Adrenal gland (tissue), 19 donors: ENCODE data around the gene ZNF608. TPM values are rescaled to one million over a fixed set of nuclear protein-coding genes. Genes with fewer than 3 reads are reported as not detected.

ENCODE experiments used
- DNase-seq, 7 donors: peaks; one replicate each; pipeline ENCODE4 v3.0.0-alpha.2; 2019 to 2020
- H3K27ac ChIP-seq, 5 donors: fragments of 200-600 bp; sonication (generic) in 4 of 5; 1 replicate in 3 of 5; 2 replicates in 2 of 5; pipeline versions ENCODE4 v1.5.1 to v1.8.0; 2016 to 2020; ENCODE audit warnings: mild to moderate bottlenecking in 1 of 5
- H3K27me3 ChIP-seq: fragments of 200-600 bp; 2 replicates; pipeline ENCODE4 v1.8.0; 2021
- H3K36me3 ChIP-seq, 2 donors: fragments of 200-600 bp; replicated peaks in 1 of 2; 1 replicate in 1 of 2; 2 replicates in 1 of 2; pipeline versions ENCODE4 v1.5.1 to v1.8.0; 2018 to 2022
- H3K4me1 ChIP-seq, 2 donors: fragments of 200-600 bp; replicated peaks in 1 of 2; 1 replicate in 1 of 2; 2 replicates in 1 of 2; pipeline versions ENCODE4 v1.5.1 to v1.8.0; 2018 to 2021
- H3K4me3 ChIP-seq, 4 donors: fragments of 200-600 bp; sonication (generic) in 3 of 4; one replicate each; pipeline ENCODE4 v1.5.1; 2016 to 2018
- H3K9me3 ChIP-seq, 3 donors: fragments of 200-600 bp; sonication (generic) in 1 of 3; replicated peaks in 1 of 3; 1 replicate in 2 of 3; 2 replicates in 1 of 3; pipeline versions ENCODE4 v1.5.1 to v1.8.0; 2016 to 2021
- POLR2A ChIP-seq, 2 donors: fragments of 450-650 bp; IDR thresholded peaks; one replicate each; pipeline ENCODE4 v1.6.1; 2017; ENCODE audit warnings: antibody characterized with exemption in 2 of 2, mild to moderate bottlenecking in 2 of 2, moderate library complexity in 1 of 2
- WGBS, 4 donors: extraction: QIAGEN DNeasy Blood & Tissue Kit in 2 of 4; methylation state at CpG; one replicate each; pipeline versions ENCODE4 v1.1.5 to v1.1.7; 2013 to 2017; 5-methylcytosine and 5-hydroxymethylcytosine counted together
- intact Hi-C, 2 donors: fragments of 100-400 bp; cut with DNase I; formaldehyde crosslinking; loops; one replicate each; pipeline versions ENCODE4 v1.14.1 to v1.15.0; 2022 to 2023
- long read RNA-seq, 10 donors: library from polyadenylated mRNA in 3 of 10; unstranded in 2 of 10; stranded (forward) in 1 of 10; transcript quantifications; one replicate each; pipeline ENCODE4 v2.0.0 and lab custom pipeline, GENCODE V29; 2021 to 2026
- polyA plus RNA-seq, 3 donors: library from polyadenylated mRNA; stranded (reverse); fragments of 200-250 nt in 2 of 3; fragments of 350-450 nt in 1 of 3; fragmentation: Illumina TruSeq in 1 of 3; extraction: RNeasy Lipid Tissue Mini Kit (QIAGEN cat#74804) in 1 of 3; gene quantifications; one replicate each; pipeline ENCODE4 v1.2.3, GENCODE V29; 2013 to 2014
- total RNA-seq, 9 donors: library from RNA; depleted of rRNA in 4 of 9; stranded (reverse); fragments of >200 nt in 4 of 9; fragments of 120-200 nt in 1 of 9; fragmentation: NEBNext Ultra II Directional in 1 of 9; extraction: Animal tissue kit (Norgen Biotek cat#: 25700) in 1 of 9; gene quantifications; one replicate each; pipeline versions ENCODE4 v1.1.0 to v1.2.4, GENCODE V29; 2013 to 2023
- TF ChIP-seq, protein P1 (sequence below), 6 experiments: fragments of 450-650 bp in 4 of 6; fragments of 200-600 bp in 2 of 6; sonication (generic) in 1 of 6; IDR thresholded peaks; 1 replicate in 5 of 6; 2 replicates in 1 of 6; pipeline versions ENCODE4 v1.5.1 to v1.8.0; 2016 to 2021; ENCODE audit warnings: antibody characterized with exemption in 6 of 6, mild to moderate bottlenecking in 2 of 6, moderate library complexity in 1 of 6
- donor health status: healthy with polysubstance abuse.
- donor health status: Bipolar disorder and iron deficiency.
- donor health status: DM: yes; HTN: yes; CAD: no.
- donor health status: DM: no; HTN: no; CAD: no.
- donor health status: DM: no; HTN: no; CAD: no.
- donor health status: DM: yes; HTN: yes; CAD: no.

The ZNF608 gene
- total RNA-seq: 10 to 100 TPM; 15.5 to 55.0 (median 30.1) TPM
- 10 to 100 TPM; 14.4 to 30.3 (median 16.7) TPM for polyA plus RNA-seq
- long read RNA-seq, donor 1: 0 reads
- long read RNA-seq, donor 2, partial matches to known transcripts: 6 of 6 reads
- long read RNA-seq, donor 2, other reads (novel, unspliced or antisense): 0 of 6 reads
- long read RNA-seq, donor 3, partial matches to known transcripts: 0 of 1 reads
- long read RNA-seq, donor 3, other reads (novel, unspliced or antisense): 0 of 1 reads
- long read RNA-seq, donor 4, partial matches to known transcripts: 7 of 9 reads
- long read RNA-seq, donor 4, other reads (novel, unspliced or antisense): 2 of 9 reads
- long read RNA-seq, donor 5, full-length matches to known transcripts: 1 of 5 reads
- long read RNA-seq, donor 5, partial matches to known transcripts: 0 of 5 reads
- long read RNA-seq, donor 5, other reads (novel, unspliced or antisense): 4 of 5 reads
- long read RNA-seq, donor 6, partial matches to known transcripts: 2 of 4 reads
- long read RNA-seq, donor 6, other reads (novel, unspliced or antisense): 1 of 4 reads
- long read RNA-seq, donor 7, partial matches to known transcripts: 0 of 3 reads
- long read RNA-seq, donor 7, other reads (novel, unspliced or antisense): 0 of 3 reads
- long read RNA-seq, donor 8, partial matches to known transcripts: 5 of 11 reads
- long read RNA-seq, donor 8, other reads (novel, unspliced or antisense): 0 of 11 reads
- long read RNA-seq, donor 9, partial matches to known transcripts: 11 of 12 reads
- long read RNA-seq, donor 9, other reads (novel, unspliced or antisense): 0 of 12 reads
- long read RNA-seq, donor 10: 0 reads

DNA sequence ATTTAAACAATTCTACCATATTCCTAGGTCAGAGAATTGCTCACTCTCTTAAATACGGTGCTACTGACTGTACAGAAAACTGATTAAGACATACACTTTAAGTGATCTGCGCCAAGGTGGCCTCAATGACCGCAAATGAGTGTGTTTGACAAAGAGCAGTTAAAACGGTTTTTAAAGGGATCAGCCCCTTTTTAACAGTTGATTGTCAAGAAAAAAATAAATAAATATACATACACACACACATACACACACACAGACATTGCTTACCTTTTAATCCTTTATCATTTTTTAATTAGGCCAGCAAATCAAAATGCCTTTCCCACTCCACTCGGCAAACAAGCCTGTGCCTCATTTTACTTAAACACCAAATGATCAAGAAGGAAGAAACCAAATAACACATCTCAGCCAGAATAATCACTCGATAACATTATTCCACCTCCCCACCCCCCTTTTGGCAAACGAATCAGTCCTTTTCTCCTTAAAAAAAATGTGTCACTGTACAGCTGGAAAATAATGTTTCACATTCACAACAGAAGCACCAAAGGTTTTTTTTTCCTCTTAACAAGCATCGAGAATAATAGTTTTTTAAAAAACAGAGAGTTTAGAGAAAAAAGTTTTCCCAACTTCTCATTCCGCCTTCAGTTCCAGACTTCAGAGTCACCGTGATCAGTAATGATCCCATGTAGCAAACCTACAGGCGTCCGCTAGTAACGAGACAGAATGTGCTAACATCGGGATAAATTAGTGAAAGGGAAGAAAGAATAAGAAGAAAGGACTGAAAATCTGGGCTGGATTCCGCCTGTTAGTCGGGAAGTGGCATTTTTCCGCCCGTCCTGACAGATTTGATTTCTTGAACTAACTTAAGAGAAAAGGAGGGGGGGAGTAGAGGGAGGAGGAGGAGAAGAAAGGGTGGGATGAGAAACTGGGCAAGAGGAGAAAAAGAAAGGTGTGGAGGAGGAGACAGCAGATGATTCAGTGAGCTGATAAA, at the start of gene ZNF608:
Gene ZNF608, minus strand, starts transcription at position 712 of the 988 bp plus-strand sequence. CDS start 1,650 bp downstream, outside the sequence.
- DNase-seq: peak; percentile 31 to 74 (median 56)
- Histone ChIP-seq H3K4me1 (peaks cover 22 to 27% of the 10 kb centered on the region in 2 donors), H3K9me3 (no peaks in the 10 kb centered on the region), H3K4me3 (peak within 1 kb of the TSS; percentile 43 to 73 (median 46)), H3K27me3 (no peaks in the 10 kb centered on the region), H3K27ac (peak within 1 kb of the TSS; percentile 84 to 91 (median 88)), H3K36me3 (no peaks in the 10 kb centered on the region)
- intact Hi-C loops: no loop called here
- TF ChIP-seq, protein P1, sequence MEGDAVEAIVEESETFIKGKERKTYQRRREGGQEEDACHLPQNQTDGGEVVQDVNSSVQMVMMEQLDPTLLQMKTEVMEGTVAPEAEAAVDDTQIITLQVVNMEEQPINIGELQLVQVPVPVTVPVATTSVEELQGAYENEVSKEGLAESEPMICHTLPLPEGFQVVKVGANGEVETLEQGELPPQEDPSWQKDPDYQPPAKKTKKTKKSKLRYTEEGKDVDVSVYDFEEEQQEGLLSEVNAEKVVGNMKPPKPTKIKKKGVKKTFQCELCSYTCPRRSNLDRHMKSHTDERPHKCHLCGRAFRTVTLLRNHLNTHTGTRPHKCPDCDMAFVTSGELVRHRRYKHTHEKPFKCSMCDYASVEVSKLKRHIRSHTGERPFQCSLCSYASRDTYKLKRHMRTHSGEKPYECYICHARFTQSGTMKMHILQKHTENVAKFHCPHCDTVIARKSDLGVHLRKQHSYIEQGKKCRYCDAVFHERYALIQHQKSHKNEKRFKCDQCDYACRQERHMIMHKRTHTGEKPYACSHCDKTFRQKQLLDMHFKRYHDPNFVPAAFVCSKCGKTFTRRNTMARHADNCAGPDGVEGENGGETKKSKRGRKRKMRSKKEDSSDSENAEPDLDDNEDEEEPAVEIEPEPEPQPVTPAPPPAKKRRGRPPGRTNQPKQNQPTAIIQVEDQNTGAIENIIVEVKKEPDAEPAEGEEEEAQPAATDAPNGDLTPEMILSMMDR (IDR thresholded peaks at IDR 0.05): peak in 3 of 6 experiments; percentile 26 to 31 (median 28)
- TF ChIP-seq POLR2A (IDR thresholded peaks at IDR 0.05): peak in 1 of 2 donors; percentile 27
- 1 to 2% (median 2%) methylated on average over 18 of the region's 18 CpGs for WGBS, 4 donors

GRCh38 chr5:124795829-124796228, 49.4 kb upstream of the ZNF608 start:
- Histone ChIP-seq H3K4me3 (no peak overlapping the region), H3K4me1 (peaks cover 4 to 7% of the 10 kb centered on the region in 2 donors), H3K27ac (no peak overlapping the region), H3K27me3 (no peaks in the 10 kb centered on the region), H3K36me3 (no peaks in the 10 kb centered on the region), H3K9me3 (no peaks in the 10 kb centered on the region)
- WGBS, 4 donors: 83 to 91% (median 90%) methylated on average over 4 of the region's 4 CpGs
- TF ChIP-seq, protein P1 (IDR thresholded peaks at IDR 0.05): no peak
- TF ChIP-seq POLR2A (IDR thresholded peaks at IDR 0.05): no peak
- intact Hi-C loops: no loop called here
- DNase-seq: no peak

DNA sequence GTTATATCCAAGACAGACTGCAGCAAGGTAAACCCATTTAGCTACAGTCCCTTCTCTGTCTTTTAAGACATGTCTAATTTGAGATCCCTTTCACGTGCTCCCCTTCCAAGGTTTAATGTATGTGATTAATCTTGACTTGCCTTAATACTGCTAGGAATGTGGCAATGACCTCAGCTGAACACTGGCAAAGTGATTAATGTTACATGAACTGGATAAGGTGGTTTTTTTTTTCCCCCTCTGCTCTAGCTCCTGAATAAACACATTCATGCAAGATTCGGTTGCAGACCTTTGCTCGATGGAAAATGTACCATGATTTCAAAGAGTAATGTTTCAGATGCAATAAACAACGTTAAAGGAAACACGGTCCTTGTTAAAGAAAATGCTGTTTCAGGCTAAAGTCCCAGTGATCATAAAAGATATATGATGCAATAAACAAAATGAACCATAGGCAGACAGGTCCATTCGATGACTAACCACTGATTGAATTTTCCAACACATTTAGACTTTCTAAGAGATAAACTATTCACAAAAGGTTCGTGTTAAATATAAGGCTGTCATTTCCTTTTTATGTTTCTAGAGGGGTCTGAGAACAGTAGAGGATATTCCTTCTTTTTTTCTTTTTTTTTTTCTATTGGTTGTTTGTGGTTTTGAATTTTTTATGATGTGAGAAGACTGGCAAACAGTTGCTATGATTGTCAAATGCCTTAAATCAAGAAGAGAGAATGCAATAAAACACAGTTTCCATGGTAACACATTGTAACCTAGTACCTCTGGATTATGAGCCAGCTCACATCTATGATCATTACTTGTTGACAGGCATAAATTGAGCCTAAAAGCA, 44.7 kb upstream of the ZNF608 start:
- WGBS, 4 donors: 36 to 47% (median 41%) methylated on average over 7 of the region's 7 CpGs
- Histone ChIP-seq H3K9me3 (no peaks in the 10 kb centered on the region), H3K4me3 (no peak overlapping the region), H3K36me3 (no peaks in the 10 kb centered on the region), H3K27me3 (no peaks in the 10 kb centered on the region), H3K4me1 (peaks cover 8 to 10% of the 10 kb centered on the region in 2 donors), H3K27ac (no peak overlapping the region)
- TF ChIP-seq POLR2A (IDR thresholded peaks at IDR 0.05): no peak
- TF ChIP-seq, protein P1 (IDR thresholded peaks at IDR 0.05): no peak
- no peak for DNase-seq
- intact Hi-C loops: no loop called here
